ENCODE measurements around the gene HTT-AS. TPM values are rescaled to one million over a fixed set of nuclear protein-coding genes. Genes with fewer than 3 reads are reported as not detected.

Gene HTT-AS
- total RNA-seq, 4 donors from 2014 or later, result not detected

DNA sequence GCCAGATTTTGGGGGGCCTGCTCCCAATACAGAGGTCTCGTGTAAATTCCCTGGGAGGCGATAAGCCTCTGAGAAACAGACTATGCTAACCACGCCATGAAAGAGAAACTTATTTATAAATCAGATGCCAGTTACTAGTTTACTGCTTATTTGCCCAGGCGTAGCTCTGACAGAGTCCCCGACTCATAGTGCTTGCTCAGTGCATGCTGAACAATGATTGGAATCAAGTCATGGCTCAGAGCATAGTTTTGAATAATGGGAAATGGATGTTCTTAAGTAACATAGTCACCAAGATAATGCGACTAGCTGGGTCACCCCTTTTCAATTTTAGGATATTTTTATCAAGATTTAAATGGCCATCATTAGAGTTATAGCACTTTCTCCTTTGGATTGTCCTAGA, 40.0 kb upstream of the HTT-AS start:
- Histone ChIP-seq H3K27me3 (no peaks in the 10 kb centered on the region), H3K27ac (replicated peaks in 1 of 4) (peak overlapping the region; percentile 65 to 75 (median 73)), H3K4me1 (peaks cover 43 to 98% (median 84%) of the 10 kb centered on the region in 4 donors), H3K9me3 (no peaks in the 10 kb centered on the region), H3K36me3 (peaks cover 0 to 62% (median 37%) of the 10 kb centered on the region in 4 donors), H3K4me3 (no peak overlapping the region)
- peak; percentile 31 for DNase-seq (ENCODE audit: extremely low spot score)
- 89% methylated on average over 6 of the region's 6 CpGs for WGBS
- TF ChIP-seq POLR2A (IDR thresholded peaks at IDR 0.05; ENCODE audit: low read depth) (no peak), EP300 (IDR thresholded peaks at IDR 0.05) (no peak), POLR2AphosphoS5 (IDR thresholded peaks at IDR 0.05) (no peak)
- TF ChIP-seq, protein P1, sequence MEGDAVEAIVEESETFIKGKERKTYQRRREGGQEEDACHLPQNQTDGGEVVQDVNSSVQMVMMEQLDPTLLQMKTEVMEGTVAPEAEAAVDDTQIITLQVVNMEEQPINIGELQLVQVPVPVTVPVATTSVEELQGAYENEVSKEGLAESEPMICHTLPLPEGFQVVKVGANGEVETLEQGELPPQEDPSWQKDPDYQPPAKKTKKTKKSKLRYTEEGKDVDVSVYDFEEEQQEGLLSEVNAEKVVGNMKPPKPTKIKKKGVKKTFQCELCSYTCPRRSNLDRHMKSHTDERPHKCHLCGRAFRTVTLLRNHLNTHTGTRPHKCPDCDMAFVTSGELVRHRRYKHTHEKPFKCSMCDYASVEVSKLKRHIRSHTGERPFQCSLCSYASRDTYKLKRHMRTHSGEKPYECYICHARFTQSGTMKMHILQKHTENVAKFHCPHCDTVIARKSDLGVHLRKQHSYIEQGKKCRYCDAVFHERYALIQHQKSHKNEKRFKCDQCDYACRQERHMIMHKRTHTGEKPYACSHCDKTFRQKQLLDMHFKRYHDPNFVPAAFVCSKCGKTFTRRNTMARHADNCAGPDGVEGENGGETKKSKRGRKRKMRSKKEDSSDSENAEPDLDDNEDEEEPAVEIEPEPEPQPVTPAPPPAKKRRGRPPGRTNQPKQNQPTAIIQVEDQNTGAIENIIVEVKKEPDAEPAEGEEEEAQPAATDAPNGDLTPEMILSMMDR (IDR thresholded peaks at IDR 0.05), result no peak
- intact Hi-C loops (cut with DNase I), result no loop called here

- Histone ChIP-seq H3K9me3 (no peaks in the 10 kb centered on the region), H3K36me3 (peaks cover 0 to 67% (median 32%) of the 10 kb centered on the region in 4 donors), H3K4me3 (no peak overlapping the region), H3K4me1 (peaks cover 53 to 99% (median 87%) of the 10 kb centered on the region in 4 donors), H3K27me3 (no peaks in the 10 kb centered on the region), H3K27ac (replicated peaks in 1 of 4) (peak overlapping the region; percentile 65 to 75 (median 73))
- 75% methylated on average over 5 of the region's 5 CpGs for WGBS
- intact Hi-C loops (cut with DNase I), result no loop called here
- TF ChIP-seq EP300 (IDR thresholded peaks at IDR 0.05), result no peak
- TF ChIP-seq, protein P1 (IDR thresholded peaks at IDR 0.05), result no peak
- DNase-seq (ENCODE audit: extremely low spot score), result no peak
Observed at GRCh38 chr4:3112609-3113469, 38.5 kb upstream of the HTT-AS start.

DNA sequence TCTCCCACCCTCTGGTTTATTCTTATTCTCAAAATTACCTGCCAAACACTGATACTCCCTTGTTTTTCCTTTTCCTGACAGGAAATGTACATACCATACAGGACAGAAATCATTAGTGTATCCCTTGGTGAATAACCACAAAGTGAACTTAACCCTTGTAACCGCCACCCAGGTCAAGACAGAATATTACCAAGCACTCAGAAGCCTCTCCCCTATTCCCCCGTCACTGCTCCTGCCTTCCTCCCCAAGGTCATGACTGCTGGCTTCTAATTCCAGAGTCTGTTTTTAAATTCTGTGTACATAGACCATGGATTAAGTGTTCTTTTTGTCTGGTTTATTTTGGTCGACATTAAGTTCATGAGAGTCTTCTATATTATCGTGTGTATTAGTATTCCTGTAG, 37.9 kb upstream of the HTT-AS start:
- Histone ChIP-seq H3K36me3 (peaks cover 0 to 66% (median 32%) of the 10 kb centered on the region in 4 donors), H3K27ac (replicated peaks in 1 of 4) (peak overlapping the region; percentile 65 to 75 (median 73)), H3K9me3 (no peaks in the 10 kb centered on the region), H3K4me1 (peaks cover 56 to 100% (median 88%) of the 10 kb centered on the region in 4 donors), H3K27me3 (no peaks in the 10 kb centered on the region), H3K4me3 (no peak overlapping the region)
- WGBS, result 65% methylated on average over 4 of the region's 4 CpGs
- intact Hi-C loops (cut with DNase I), result no loop called here
- no peak for DNase-seq (ENCODE audit: extremely low spot score)
- TF ChIP-seq, protein P1 (IDR thresholded peaks at IDR 0.05), result no peak
- TF ChIP-seq POLR2A (IDR thresholded peaks at IDR 0.05; ENCODE audit: low read depth) (no peak), EP300 (IDR thresholded peaks at IDR 0.05) (no peak), POLR2AphosphoS5 (IDR thresholded peaks at IDR 0.05) (no peak)

- intact Hi-C loops (cut with DNase I), result no loop called here
- H3K36me3 ChIP-seq, result peaks cover 0 to 62% (median 30%) of the 10 kb centered on the region in 4 donors
- peak overlapping the region; percentile 65 to 75 (median 73) for H3K27ac ChIP-seq (replicated peaks in 1 of 4)
Observed at GRCh38 chr4:3111461-3111860, 37.1 kb upstream of the HTT-AS start.

More at GRCh38 chr4:3111461-3111860, 37.1 kb upstream of the HTT-AS start:
- TF ChIP-seq, protein P1 (IDR thresholded peaks at IDR 0.05), result no peak
- no peak for TF ChIP-seq POLR2A (IDR thresholded peaks at IDR 0.05; ENCODE audit: low read depth)
- TF ChIP-seq POLR2AphosphoS5 (IDR thresholded peaks at IDR 0.05), result no peak
- TF ChIP-seq EP300 (IDR thresholded peaks at IDR 0.05), result no peak
- Histone ChIP-seq H3K4me1 (peaks cover 53 to 100% (median 88%) of the 10 kb centered on the region in 4 donors), H3K9me3 (no peaks in the 10 kb centered on the region), H3K27me3 (no peaks in the 10 kb centered on the region), H3K4me3 (no peak overlapping the region)
- 67% methylated on average over 5 of the region's 5 CpGs for WGBS
- no peak for DNase-seq (ENCODE audit: extremely low spot score)

Data from esophagus muscularis mucosa (tissue), 4 donors.